Putamen (tissue), 1 donor: ENCODE data around the gene FNIP2.
"Not testable (repeated sequence)": the region's sequence is repeated elsewhere in the genome, so short reads cannot be mapped to it uniquely, and the experiment has no call there.

Experiments used
- DNase-seq: peaks from one replicate; pipeline ENCODE4 v3.0.0-alpha.2; 2016; ENCODE audit warnings: low spot score

Gene FNIP2

GRCh38 chr4:158793021-158793420, 24.2 kb downstream of the FNIP2 start:
- DNase-seq: no peak

GRCh38 chr4:158793430-158793829, 24.6 kb downstream of the FNIP2 start:
- not testable (repeated sequence) for DNase-seq

GRCh38 chr4:158796370-158797140, 27.7 kb downstream of the FNIP2 start:
- DNase-seq: no peak

- DNase-seq: no peak
Measured at GRCh38 chr4:158798062-158798461, 29.2 kb downstream of the FNIP2 start.

GRCh38 chr4:158799013-158799770, 30.4 kb downstream of the FNIP2 start:
- no peak for DNase-seq

- no peak for DNase-seq
Measured at GRCh38 chr4:158799856-158800255, 31.0 kb downstream of the FNIP2 start.

- DNase-seq: no peak
Measured at GRCh38 chr4:158801066-158801465, 32.2 kb downstream of the FNIP2 start.

GRCh38 chr4:158801677-158802076, 32.9 kb downstream of the FNIP2 start:
- DNase-seq: no peak

- DNase-seq: no peak
Measured at GRCh38 chr4:158802914-158803313, 34.1 kb downstream of the FNIP2 start.

GRCh38 chr4:158805635-158806471, 37.0 kb downstream of the FNIP2 start:
- no peak for DNase-seq

GRCh38 chr4:158807691-158808090, 38.9 kb downstream of the FNIP2 start:
- DNase-seq: no peak

- no peak for DNase-seq
Measured at GRCh38 chr4:158808399-158808798, 39.6 kb downstream of the FNIP2 start.

GRCh38 chr4:158809208-158809607, 40.4 kb downstream of the FNIP2 start:
- not testable (repeated sequence) for DNase-seq

- no peak for DNase-seq
Measured at GRCh38 chr4:158809611-158810486, 41.0 kb downstream of the FNIP2 start.

GRCh38 chr4:158810487-158811215, 41.8 kb downstream of the FNIP2 start:
- DNase-seq: no peak

GRCh38 chr4:158811216-158811540, 42.4 kb downstream of the FNIP2 start:
- no peak for DNase-seq

- DNase-seq: no peak
Measured at GRCh38 chr4:158811704-158812103, 42.9 kb downstream of the FNIP2 start.

- DNase-seq: no peak
Measured at GRCh38 chr4:158812133-158812532, 43.3 kb downstream of the FNIP2 start.

GRCh38 chr4:158812543-158812942, 43.7 kb downstream of the FNIP2 start:
- no peak for DNase-seq

- DNase-seq: no peak
Measured at GRCh38 chr4:158813113-158813512, 44.3 kb downstream of the FNIP2 start.

GRCh38 chr4:158814207-158814606, 45.4 kb downstream of the FNIP2 start:
- no peak for DNase-seq
